HG03196 (cell line): ENCODE results near the gene CCR5.

ENCODE experiments used
- ATAC-seq: cut with Tn5 transposase; IDR thresholded peaks from one replicate; pipeline ENCODE4 v1.9.1; 2021; ENCODE audit not compliant: unreplicated experiment

CCR5 gene

GRCh38 chr3:46358466-46358865 lies 12.3 kb upstream of the CCR5 start:
- no peak for ATAC-seq

GRCh38 chr3:46359733-46360493 lies 10.8 kb upstream of the CCR5 start:
- no peak for ATAC-seq

DNA sequence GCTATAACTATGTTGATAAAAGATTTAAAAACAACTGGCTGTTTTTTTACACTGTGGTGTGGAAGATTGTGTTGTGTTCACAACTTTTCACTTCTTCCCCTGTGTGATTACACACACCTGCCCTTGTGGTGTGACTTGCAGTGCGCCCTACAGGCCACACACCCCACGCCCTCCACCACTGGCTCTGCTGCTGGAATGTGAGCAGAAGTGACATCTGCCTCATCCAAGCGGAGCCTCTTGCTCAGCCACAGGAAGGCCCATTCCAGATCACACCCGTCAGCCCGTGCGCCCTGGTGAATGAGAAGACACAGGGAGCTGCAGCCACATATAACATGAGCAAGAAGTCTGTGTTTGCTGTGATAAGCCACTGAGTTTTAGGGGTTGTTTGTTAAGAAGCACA lies 9.8 kb upstream of the CCR5 start:
- no peak for ATAC-seq

DNA sequence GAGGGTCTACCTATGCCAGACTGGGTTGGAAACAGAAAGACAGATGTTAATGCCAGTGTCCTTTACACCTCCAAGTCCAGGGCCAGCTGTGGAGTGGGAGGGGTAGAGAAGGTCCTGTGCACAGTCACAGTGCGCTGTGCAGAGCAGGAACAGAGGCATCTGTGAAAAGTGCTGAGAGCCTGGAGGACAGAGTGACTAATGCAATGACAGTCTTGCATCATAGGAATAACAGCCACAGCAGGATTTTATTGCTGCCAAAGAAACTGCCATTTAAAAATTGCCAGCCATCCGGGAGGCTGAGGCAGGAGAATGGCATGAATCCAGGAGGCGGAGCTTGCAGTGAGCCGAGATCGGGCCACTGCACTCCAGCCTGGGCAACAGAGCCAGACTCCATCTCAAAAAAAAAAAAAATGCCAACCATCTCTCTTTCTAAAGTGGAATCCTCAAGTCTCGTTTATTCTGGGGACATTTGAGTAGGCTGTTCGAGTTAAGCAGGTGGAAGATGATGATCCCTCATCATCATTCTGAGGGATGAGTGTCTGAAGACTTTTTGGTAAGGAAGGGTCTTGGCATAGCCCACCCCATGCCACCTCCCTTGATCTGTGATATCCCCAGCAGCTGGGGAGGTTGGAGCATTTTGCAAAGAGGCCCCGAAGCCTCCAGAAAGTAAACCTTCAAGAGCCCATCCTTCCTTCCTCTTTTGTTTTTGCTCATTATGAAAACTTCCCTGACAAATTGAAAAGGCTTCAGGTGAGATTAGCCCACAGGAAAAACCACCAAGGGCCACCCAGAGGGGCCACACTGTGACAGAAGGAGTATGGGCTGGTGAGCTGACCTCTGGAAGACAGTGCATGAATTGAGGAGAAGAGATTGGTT lies 9.1 kb upstream of the CCR5 start:
- no peak for ATAC-seq

GRCh38 chr3:46365041-46365440 lies 5.7 kb upstream of the CCR5 start:
- no peak for ATAC-seq

DNA sequence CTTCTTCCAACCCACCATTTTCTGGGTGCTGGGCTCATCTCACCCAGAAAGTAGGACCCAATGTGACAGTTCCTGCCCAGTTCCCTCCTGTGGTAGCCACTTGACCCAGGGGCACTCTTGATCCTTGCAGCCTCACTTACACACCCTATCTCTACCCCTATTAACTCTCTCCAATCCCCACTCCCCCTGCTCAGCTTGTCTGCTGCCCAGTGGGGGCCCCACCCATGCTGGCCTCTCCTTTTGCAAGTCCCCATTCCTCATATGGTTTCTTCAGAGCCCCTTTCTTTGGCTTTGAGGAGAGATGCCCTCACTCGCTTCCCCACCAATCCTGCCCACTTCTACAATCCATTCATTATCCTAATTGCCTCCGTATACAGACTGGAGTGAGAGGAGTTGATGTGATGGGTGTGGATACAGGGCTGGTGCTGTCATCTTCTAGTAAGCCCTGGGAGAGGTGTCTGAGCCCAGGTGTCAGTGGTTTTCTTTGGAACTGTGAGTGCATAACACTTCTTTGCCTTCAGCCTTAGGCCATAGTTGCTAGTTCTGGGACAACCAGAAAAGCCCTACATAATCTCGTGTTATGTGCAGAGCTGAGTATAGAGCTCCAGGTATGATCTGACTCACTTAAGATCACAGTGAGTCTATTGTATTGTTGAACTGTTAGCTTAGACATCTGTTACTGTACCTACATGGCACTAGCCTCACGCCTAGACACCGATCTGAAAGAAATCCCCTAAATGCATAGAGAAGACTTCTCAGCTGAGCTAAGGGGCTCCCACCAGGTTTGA lies 4.8 kb upstream of the CCR5 start:
- ATAC-seq = no peak

- ATAC-seq = no peak
These were observed 2.9 kb upstream of the CCR5 start for GRCh38 chr3:46367811-46368210.

GRCh38 chr3:46368569-46368968 lies 2.2 kb upstream of the CCR5 start:
- no peak for ATAC-seq

GRCh38 chr3:46369151-46369550 lies 1.6 kb upstream of the CCR5 start:
- no peak for ATAC-seq

DNA sequence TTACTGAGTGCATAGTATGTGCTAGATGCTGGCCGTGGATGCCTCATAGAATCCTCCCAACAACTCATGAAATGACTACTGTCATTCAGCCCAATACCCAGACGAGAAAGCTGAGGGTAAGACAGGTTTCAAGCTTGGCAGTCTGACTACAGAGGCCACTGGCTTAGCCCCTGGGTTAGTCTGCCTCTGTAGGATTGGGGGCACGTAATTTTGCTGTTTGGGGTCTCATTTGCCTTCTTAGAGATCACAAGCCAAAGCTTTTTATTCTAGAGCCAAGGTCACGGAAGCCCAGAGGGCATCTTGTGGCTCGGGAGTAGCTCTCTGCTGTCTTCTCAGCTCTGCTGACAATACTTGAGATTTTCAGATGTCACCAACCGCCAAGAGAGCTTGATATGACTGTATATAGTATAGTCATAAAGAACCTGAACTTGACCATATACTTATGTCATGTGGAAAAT lies 1.0 kb upstream of the CCR5 start:
- peak; percentile 54 for ATAC-seq

DNA sequence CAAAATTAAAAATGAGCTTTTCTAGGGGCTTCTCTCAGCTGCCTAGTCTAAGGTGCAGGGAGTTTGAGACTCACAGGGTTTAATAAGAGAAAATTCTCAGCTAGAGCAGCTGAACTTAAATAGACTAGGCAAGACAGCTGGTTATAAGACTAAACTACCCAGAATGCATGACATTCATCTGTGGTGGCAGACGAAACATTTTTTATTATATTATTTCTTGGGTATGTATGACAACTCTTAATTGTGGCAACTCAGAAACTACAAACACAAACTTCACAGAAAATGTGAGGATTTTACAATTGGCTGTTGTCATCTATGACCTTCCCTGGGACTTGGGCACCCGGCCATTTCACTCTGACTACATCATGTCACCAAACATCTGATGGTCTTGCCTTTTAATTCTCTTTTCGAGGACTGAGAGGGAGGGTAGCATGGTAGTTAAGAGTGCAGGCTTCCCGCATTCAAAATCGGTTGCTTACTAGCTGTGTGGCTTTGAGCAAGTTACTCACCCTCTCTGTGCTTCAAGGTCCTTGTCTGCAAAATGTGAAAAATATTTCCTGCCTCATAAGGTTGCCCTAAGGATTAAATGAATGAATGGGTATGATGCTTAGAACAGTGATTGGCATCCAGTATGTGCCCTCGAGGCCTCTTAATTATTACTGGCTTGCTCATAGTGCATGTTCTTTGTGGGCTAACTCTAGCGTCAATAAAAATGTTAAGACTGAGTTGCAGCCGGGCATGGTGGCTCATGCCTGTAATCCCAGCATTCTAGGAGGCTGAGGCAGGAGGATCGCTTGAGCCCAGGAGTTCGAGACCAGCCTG lies 984 bp downstream of the CCR5 start:
- no peak for ATAC-seq

GRCh38 chr3:46372492-46373359 lies 2.0 kb downstream of the CCR5 start:
- no peak for ATAC-seq

- no peak for ATAC-seq
These were observed 4.0 kb downstream of the CCR5 start for GRCh38 chr3:46374755-46375154.

DNA sequence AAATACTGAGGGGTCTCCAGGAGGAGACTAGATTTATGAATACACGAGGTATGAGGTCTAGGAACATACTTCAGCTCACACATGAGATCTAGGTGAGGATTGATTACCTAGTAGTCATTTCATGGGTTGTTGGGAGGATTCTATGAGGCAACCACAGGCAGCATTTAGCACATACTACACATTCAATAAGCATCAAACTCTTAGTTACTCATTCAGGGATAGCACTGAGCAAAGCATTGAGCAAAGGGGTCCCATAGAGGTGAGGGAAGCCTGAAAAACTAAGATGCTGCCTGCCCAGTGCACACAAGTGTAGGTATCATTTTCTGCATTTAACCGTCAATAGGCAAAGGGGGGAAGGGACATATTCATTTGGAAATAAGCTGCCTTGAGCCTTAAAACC lies 4.5 kb downstream of the CCR5 start:
- no peak for ATAC-seq

GRCh38 chr3:46375814-46376213 lies 5.1 kb downstream of the CCR5 start:
- no peak for ATAC-seq

GRCh38 chr3:46378426-46378942 lies 7.7 kb downstream of the CCR5 start:
- ATAC-seq = no peak

GRCh38 chr3:46380471-46381221 lies 9.9 kb downstream of the CCR5 start:
- no peak for ATAC-seq

- ATAC-seq = no peak
These were observed 10.9 kb downstream of the CCR5 start for GRCh38 chr3:46381625-46382024.
